PC-3 (cell line): ENCODE data around the gene TTLL1. TPM values are rescaled to one million over a fixed set of nuclear protein-coding genes. Genes with fewer than 3 reads are reported as not detected.
A peak's percentile ranks its signal among the peaks of the same experiment; 100 is the strongest.

ENCODE experiments used
- ATAC-seq: fragments of 200-7000 bp; cut with Tn5 transposase; 2 replicates; pipeline ENCODE4 v1.9.1; 2020; ENCODE audit warnings: mild to moderate bottlenecking, moderate library complexity
- BruUV-seq: library from RNA; stranded (reverse); fragments of 400-500 nt; replicated peaks from 2 replicates; lab custom pipeline; 2021; lab: Mats Ljungman, UMichigan
- CTCF ChIA-PET: fragments of 300-600 bp; sonication (Branson Sonifier 250); formaldehyde crosslinking; loops from one replicate; lab custom pipeline; 2022; ENCODE audit warnings: antibody characterized with exemption; lab: Charles Lee
- POLR2A ChIA-PET: fragments of 300-600 bp; sonication (Branson Sonifier 250); formaldehyde crosslinking; loops from one replicate; lab custom pipeline; 2022; ENCODE audit warnings: antibody characterized with exemption; ENCODE audit not compliant: unreplicated experiment; lab: Charles Lee
- DNase-seq: peaks from one replicate; pipeline ENCODE4 v3.0.0-alpha.2; 2015
- H2AFZ ChIP-seq: fragments of 300-600 bp; sonication (generic); 2 replicates; pipeline ENCODE4 v1.6.0; 2016; ENCODE audit warnings: antibody characterized with exemption, low read length
- H3F3A ChIP-seq: fragments of 300-600 bp; sonication (generic); one replicate; pipeline ENCODE4 v1.6.0; 2017; ENCODE audit warnings: antibody characterized with exemption, low read length, control low read depth, mild to moderate bottlenecking; ENCODE audit not compliant: unreplicated experiment
- H3K27ac ChIP-seq: fragments of 300-600 bp; sonication (generic); 2 replicates; pipeline ENCODE4 v1.5.1; 2016; ENCODE audit warnings: mild to moderate bottlenecking, low read length
- H3K27me3 ChIP-seq: fragments of 300-600 bp; sonication (generic); 2 replicates; pipeline ENCODE4 v1.6.1; 2016; ENCODE audit warnings: low read length, mixed read lengths
- H3K36me3 ChIP-seq: fragments of 300-600 bp; sonication (generic); 2 replicates; pipeline ENCODE4 v1.6.1; 2016; ENCODE audit warnings: low read depth, mixed run types, low read length, mixed read lengths
- H3K4me1 ChIP-seq: fragments of 300-600 bp; sonication (generic); 2 replicates; pipeline ENCODE4 v1.5.1; 2016; ENCODE audit warnings: low read length; ENCODE audit not compliant: insufficient read depth
- H3K4me2 ChIP-seq: fragments of 300-600 bp; sonication (generic); 2 replicates; pipeline ENCODE4 v1.6.0; 2016; ENCODE audit warnings: low read length
- H3K4me3 ChIP-seq: fragments of 300-600 bp; sonication (generic); 2 replicates; pipeline ENCODE4 v1.5.1; 2016; ENCODE audit warnings: mild to moderate bottlenecking, low read length, mixed read lengths
- H3K79me2 ChIP-seq: fragments of 300-600 bp; sonication (generic); 2 replicates; pipeline ENCODE4 v1.6.1; 2017; ENCODE audit warnings: low read length, mixed read lengths
- H3K9ac ChIP-seq: fragments of 300-600 bp; sonication (generic); 2 replicates; pipeline ENCODE4 v1.6.0; 2016; ENCODE audit warnings: mild to moderate bottlenecking, low read length
- H3K9me2 ChIP-seq: fragments of 300-600 bp; sonication (generic); replicated peaks from 2 replicates; pipeline ENCODE4 v1.6.1; 2016; ENCODE audit warnings: mixed run types, low read length, mixed read lengths
- H3K9me3 ChIP-seq: fragments of 300-600 bp; sonication (generic); 2 replicates; pipeline ENCODE4 v1.6.1; 2016; ENCODE audit warnings: low read length, mixed read lengths
- H4K20me1 ChIP-seq: fragments of 300-600 bp; sonication (generic); 2 replicates; pipeline ENCODE4 v1.6.1; 2016; ENCODE audit warnings: low read length, mixed read lengths
- EZH2 ChIP-seq: fragments of 300-600 bp; sonication (generic); IDR thresholded peaks from one replicate; pipeline ENCODE4 v1.6.1; 2017; ENCODE audit warnings: antibody characterized with exemption, mild to moderate bottlenecking, low read length; ENCODE audit not compliant: unreplicated experiment
- EZH2phosphoT487 ChIP-seq: fragments of 300-600 bp; sonication (generic); IDR thresholded peaks from 2 replicates; pipeline ENCODE4 v1.6.1; 2018; ENCODE audit warnings: mild to moderate bottlenecking, antibody characterized with exemption, low read length, borderline replicate concordance
- intact Hi-C: fragments of 100-400 bp; cut with micrococcal nuclease; formaldehyde crosslinking; loops from 2 replicates; pipeline ENCODE4 v1.9.0; 2023
- total RNA-seq: library from RNA; depleted of rRNA; stranded (reverse); fragments of >200 nt; gene quantifications from 2 replicates; pipeline ENCODE4 v1.2.3, GENCODE V29; 2014
- TF ChIP-seq, protein P1 (sequence below): fragments of 300-600 bp; sonication (generic); conservative IDR thresholded peaks from 2 replicates; pipeline ENCODE4 v1.5.1; 2017; ENCODE audit warnings: antibody characterized with exemption, low read depth, mild to moderate bottlenecking, low read length

TTLL1 gene
- total RNA-seq, 1 experiment from 2014 or later = 0.77 TPM

DNA sequence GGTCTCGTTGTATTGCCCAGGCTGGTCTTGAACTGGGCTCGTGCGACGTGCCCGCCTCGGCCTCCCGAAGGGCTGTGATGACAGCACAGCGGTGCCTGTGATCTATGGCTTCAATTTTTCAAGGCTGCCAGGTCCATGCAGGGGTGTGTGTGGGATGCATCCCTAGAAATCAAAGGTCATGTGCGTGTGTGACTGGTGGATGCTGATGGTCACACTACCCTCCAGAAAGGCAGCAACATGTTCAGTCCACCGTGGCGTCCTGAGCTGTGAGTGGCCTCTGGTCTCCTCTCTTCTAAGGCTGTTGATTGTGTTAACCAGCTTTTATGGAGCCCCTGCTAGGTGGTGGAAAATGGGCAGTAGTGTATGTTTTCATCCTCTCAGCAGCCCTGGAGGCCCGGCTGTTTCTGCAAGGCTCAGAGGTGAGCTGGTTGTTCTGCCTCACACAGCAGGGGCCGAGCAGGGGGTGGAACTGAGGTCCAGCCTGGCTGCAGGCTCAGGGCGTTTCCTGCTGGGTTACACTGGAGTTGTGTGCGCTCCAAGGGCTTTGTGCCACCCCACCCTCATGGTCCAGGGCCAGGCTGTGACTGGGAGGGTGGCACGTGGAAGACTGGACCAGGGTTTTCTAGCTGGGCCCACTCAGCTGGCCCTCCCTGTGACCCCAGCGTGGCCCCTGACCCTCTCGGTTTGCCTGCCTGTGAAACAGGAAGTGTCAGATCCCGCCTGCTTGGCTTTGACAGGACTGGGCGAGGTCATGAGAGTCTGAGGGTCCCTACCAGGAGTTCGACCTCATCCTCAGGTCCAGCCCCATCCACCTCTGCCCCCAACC lies 29.0 kb upstream of the TTLL1 start:
- Histone ChIP-seq H3K4me1 (peaks cover 18% of the 10 kb centered on the region; the same call in 1 of the 2 replicates), H3K4me3 (no peak overlapping the region), H3K36me3 (no peaks in the 10 kb centered on the region), H3K9me3 (no peaks in the 10 kb centered on the region), H2AFZ (no peak overlapping the region), H3K79me2 (peaks cover 11% of the 10 kb centered on the region; the same call in 1 of the 2 replicates), H3F3A (no peaks in the 10 kb centered on the region), H3K4me2 (no peak overlapping the region), H3K27ac (no peak overlapping the region), H3K9me2 (no peaks in the 10 kb centered on the region), H4K20me1 (no peaks in the 10 kb centered on the region), H3K9ac (no peak overlapping the region), H3K27me3 (no peaks in the 10 kb centered on the region)
- intact Hi-C loops = no loop called here
- ATAC-seq (no peak), DNase-seq (no peak)
- ChIA-PET POLR2A (no interaction called here), CTCF (no interaction called here)
- no TSS peak for BruUV-seq
- TF ChIP-seq EZH2phosphoT487 (no peak), EZH2 (no peak)
- TF ChIP-seq, protein P1, sequence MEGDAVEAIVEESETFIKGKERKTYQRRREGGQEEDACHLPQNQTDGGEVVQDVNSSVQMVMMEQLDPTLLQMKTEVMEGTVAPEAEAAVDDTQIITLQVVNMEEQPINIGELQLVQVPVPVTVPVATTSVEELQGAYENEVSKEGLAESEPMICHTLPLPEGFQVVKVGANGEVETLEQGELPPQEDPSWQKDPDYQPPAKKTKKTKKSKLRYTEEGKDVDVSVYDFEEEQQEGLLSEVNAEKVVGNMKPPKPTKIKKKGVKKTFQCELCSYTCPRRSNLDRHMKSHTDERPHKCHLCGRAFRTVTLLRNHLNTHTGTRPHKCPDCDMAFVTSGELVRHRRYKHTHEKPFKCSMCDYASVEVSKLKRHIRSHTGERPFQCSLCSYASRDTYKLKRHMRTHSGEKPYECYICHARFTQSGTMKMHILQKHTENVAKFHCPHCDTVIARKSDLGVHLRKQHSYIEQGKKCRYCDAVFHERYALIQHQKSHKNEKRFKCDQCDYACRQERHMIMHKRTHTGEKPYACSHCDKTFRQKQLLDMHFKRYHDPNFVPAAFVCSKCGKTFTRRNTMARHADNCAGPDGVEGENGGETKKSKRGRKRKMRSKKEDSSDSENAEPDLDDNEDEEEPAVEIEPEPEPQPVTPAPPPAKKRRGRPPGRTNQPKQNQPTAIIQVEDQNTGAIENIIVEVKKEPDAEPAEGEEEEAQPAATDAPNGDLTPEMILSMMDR = no peak

DNA sequence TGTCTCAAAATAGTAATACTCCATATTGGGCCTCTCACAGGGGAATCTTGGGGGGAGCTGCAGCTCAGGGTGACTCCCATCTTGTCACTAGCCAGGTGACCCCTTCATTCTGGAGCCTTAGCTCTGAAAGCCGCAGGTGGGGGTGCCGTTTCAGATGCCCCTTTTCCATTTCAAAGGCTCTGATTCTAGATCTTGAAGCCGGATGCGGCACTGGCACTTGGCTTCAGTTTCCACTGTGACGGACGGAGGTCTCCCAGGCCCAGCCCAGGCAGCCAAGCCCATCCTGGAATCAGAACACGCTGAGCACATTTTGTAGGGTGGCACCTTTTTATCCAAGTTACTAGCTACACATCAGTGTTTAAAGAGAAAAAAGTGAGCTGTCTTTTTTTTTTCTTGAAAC lies 27.7 kb upstream of the TTLL1 start:
- DNase-seq (no peak), ATAC-seq (no peak)
- Histone ChIP-seq H3K27me3 (no peaks in the 10 kb centered on the region), H3K9ac (no peak overlapping the region), H3K9me2 (no peaks in the 10 kb centered on the region), H3K79me2 (peaks cover 19% of the 10 kb centered on the region), H3F3A (no peaks in the 10 kb centered on the region), H3K4me1 (peaks cover 18% of the 10 kb centered on the region; the same call in 1 of the 2 replicates), H3K36me3 (no peaks in the 10 kb centered on the region), H3K27ac (no peak overlapping the region), H2AFZ (no peak overlapping the region), H3K9me3 (no peaks in the 10 kb centered on the region), H3K4me2 (no peak overlapping the region), H3K4me3 (no peak overlapping the region), H4K20me1 (no peaks in the 10 kb centered on the region)
- POLR2A ChIA-PET = no interaction called here
- TF ChIP-seq, protein P1 = no peak
- TF ChIP-seq EZH2 = no peak
- no peak for TF ChIP-seq EZH2phosphoT487
- CTCF ChIA-PET = no interaction called here
- no TSS peak for BruUV-seq
- intact Hi-C loops = no loop called here

DNA sequence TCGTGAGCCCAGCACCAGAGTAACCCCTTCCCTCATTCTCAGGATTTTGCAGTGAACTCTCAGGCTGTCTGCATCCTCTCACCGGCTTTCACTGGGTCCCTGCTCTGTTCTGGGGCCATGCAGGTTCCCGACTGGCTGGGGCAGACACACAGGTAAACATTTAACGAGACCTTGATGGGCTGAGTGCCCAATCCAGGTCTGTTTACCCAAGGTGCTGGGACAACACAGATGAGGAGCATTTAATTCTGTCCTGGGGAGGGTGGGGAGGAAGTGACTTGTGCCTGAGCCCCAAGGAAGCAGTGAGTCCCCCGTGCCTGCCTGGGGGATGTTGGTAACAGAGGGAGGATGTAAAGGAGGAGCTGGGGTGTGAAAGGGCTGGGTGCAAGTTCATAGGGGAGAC lies 25.8 kb upstream of the TTLL1 start:
- POLR2A ChIA-PET = interaction anchor here (0.6 kb wide), 1 partner anchor 13 kb away, joined by 7 read pairs; no protein-coding TSS in a partner anchor

More for the DNA sequence above, 25.8 kb upstream of the TTLL1 start:
- CTCF ChIA-PET = no interaction called here
- Histone ChIP-seq H3K36me3 (no peaks in the 10 kb centered on the region), H3K9me3 (no peaks in the 10 kb centered on the region), H3K27me3 (no peaks in the 10 kb centered on the region), H2AFZ (no peak overlapping the region), H3K27ac (no peak overlapping the region), H3K4me1 (peaks cover 22% of the 10 kb centered on the region; the same call in 1 of the 2 replicates), H3K4me3 (no peak overlapping the region), H3K9ac (no peak overlapping the region), H3K79me2 (peaks cover 25% of the 10 kb centered on the region), H4K20me1 (no peaks in the 10 kb centered on the region), H3F3A (no peaks in the 10 kb centered on the region), H3K9me2 (no peaks in the 10 kb centered on the region), H3K4me2 (peak overlapping the region; percentile 63)
- peak; percentile 66 for ATAC-seq
- peak; percentile 85 for DNase-seq
- intact Hi-C loops = no loop called here
- TF ChIP-seq EZH2 = no peak
- TF ChIP-seq, protein P1 = no peak
- TF ChIP-seq EZH2phosphoT487 = no peak
- no TSS peak for BruUV-seq
